GM18520 (cell line): ENCODE results near the gene ITGA1.
A peak's percentile ranks its signal among the peaks of the same experiment; 100 is the strongest.
"Not testable (repeated sequence)": the region's sequence is repeated elsewhere in the genome, so short reads cannot be mapped to it uniquely, and the experiment has no call there.

Experiments
- ATAC-seq: cut with Tn5 transposase; IDR thresholded peaks from one replicate; pipeline ENCODE4 v1.9.1; 2021; ENCODE audit not compliant: unreplicated experiment

Gene ITGA1

DNA sequence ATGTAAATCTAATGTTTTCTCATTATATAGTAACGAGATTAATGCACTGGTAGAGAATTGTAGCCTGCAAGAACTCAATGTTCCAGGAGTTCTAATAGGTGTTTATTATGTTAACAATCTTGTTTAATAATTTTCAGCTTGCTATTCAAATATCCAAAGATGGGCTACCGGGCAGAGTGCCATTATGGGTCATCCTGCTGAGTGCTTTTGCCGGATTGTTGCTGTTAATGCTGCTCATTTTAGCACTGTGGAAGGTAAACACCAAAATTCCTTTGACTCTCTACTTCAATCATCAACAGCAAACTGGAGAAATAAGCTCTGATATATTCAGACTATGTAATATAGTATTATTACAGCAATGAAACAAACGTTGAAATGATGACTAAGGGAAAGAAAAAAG, 159.5 kb downstream of the ITGA1 start:
- ATAC-seq = no peak

DNA sequence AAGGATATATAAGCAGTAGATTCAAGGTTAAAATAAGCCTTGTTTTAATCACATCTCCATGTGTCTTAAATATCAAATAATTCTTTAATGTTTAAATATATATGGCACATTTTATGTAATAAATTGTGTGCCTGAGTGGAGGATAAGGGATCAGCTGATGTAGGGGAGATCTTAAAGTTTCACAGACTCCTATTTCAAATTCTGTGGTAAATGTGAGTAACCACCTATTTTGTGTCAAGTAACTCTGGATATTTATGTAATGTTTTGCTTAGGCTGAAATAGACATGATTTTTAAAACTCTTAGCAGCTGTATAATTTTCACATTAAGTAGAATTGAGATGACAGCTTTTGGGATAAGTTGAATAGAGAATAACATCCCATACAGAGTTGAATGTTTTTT, 160.1 kb downstream of the ITGA1 start:
- ATAC-seq = no peak

DNA sequence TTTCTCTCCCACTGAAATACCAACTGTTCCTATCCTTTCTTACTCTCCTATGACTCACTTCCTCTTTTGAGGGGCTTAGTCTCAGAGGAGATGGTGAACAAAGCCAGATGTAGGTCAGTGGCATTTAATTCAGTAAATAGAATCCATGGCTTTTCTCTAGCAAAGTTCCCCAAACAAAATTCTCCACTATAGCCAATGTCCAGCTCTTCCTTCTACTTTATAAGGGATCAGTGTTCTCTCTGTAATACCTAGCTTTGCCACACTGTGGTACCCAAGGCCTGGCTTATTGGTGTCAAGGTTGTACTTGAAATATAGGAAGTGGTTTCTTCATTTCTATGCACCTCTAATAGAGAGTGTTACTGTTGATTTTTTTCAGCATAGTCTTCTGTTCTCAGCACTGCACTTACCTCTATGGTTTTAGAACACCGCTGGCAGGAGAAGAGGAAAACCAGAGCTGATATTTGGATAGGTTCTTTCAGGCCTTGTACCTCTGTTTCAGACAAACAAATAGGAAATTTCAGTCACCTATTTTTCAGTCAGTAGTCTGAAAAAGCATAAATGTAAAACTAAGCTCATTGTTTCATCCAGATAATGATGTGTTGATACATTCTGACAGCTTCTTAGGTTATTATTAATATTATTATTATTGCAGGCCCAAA, 160.8 kb downstream of the ITGA1 start:
- peak; percentile 98 for ATAC-seq

DNA sequence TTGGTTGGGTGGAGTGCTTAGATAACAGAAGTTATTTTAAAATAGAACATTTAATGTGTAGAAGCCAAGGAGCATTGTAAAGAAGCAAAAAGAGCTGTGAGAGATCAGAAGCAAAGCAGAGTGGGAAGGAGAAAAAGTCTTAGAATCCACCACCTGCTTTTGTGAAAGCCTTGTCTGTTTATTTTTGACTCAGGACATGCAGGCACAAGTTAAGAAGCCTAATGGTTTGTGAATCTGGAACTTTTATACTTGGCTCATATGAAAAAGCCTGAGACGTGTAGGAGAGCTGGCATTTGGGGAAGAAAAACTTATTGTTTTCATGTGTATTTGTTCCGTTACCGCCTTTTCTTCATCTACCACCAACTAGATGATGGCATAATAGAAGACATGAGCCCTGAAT, 163.0 kb downstream of the ITGA1 start:
- no peak for ATAC-seq

DNA sequence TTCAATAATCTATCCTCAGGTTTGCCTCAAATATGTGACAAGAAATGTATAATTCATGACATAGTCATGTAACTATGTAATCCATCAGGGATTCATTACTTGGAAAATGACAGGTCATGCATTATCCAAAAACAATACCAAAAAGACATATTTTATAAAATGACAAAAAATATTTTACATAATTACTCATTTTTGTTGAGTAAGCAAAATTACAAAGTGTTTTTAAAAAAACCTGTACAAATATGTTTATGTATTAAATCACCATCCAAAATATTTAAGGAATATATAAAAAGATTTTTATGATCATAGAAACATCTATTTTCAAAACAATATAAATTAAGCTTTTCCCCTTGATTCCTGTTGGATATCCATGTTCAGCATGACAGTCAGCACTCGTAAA, 164.8 kb downstream of the ITGA1 start:
- ATAC-seq = no peak

DNA sequence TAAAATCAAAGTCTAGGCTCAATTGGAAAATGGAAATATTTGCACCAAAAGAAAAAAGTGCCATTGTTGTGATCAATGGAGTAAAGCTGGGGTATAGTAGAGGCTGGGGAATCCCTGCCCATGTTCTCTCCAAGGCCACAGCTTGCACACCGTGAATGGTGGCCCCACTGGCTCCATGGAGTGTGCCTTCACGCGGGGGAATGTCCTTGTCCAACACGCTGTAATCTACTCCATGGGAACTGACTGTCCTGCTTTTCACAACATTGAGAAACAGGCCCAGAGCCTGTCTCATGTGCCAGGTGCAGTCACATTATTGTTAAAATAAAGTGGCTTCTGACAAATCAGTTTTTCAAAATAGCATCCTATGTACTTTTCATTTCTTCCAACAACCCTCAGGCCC, 168.3 kb downstream of the ITGA1 start:
- ATAC-seq = no peak

DNA sequence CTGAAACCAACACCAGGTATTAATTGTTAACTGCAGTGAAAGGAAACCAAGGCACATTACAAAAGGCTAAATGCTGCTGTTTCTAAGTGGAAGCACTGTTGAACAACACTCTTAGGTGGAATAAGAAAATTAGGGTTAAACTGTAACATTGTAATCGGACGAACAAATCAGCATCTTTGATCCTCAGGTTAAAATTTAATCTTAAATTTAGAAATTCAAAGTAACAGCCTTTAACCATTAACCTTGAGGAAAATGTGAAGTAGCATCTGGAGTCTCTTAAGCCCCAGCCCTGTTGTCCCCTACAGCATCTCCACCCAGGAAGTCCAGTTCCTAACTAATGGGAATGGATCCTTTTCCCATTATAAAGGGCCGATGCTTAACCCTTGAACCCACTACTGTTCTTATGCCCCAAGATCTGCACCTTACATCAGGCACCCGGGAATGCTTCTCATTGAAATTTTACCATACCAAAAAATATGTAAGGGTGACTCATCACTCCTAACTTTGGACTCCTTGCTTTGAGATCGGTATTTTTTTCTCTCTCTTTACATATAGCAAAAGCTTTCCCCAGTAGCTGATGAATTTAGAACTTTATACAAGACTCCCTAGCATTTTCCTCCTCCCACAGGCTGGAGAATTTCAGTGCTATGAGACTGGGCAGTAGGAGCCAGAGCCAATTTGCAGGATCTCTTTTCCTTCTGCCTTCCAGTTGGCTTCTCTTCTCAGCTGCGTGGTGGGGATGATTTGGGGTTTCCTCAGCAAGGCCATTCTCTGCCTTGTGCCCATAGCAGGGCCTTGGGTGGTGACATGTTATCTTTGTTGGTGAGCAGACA, 169.4 kb downstream of the ITGA1 start:
- ATAC-seq = no peak

DNA sequence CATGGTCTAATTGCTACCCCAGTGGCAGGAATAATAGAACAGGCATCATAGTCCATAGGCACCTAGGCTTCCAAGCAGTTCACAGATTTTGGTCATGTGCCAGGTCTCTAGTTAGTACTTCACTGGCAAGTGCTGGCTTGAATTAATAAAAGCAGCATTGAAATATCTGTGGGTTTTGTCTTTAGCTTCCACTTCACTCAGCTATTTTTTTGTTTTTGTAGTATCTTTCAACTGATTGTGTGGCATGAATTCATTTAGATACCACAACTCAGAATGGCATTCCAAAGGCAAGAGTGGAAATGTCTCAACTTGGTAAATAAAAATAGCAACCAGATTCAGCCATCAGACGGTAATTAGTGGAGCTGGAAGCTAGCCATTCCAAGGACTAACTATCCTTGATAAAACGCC, 173.6 kb downstream of the ITGA1 start:
- no peak for ATAC-seq

DNA sequence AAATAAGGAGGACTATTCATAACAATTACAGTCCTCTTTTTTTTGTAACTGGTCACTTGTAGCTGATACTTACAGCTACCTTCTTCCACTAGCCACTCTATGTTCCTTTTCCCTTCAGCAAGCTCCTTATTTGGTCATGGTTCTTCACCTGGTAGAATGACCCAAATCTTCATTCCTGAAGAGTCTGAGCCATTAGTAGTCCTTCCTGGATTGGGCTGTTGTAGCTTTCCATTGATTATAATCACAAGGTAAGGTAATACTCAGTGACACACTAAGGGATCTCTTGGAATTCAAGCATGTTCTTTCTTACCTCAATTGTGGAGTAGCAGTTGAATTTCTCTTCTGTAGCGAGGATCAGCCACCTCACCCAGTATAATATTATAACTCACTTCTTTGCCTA, 175.9 kb downstream of the ITGA1 start:
- ATAC-seq = no peak

DNA sequence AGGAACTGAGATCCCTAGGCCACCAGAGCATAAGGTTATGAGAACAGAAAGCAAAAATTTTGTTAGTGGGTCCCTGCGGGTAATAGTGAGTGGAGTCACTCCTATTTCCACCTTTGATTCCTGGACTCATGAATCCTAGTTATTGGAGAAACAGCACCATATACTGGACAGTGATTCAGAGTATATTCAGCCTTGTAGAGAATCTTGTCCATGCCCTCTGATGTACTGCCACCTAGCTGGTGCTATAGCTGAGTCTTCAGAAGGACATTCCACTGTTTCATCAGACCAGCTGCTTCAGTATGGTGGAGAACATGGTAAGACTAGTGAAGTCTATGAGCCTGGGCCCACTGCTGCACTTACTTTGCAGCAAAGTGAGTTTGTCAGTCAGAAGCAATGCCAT, 176.4 kb downstream of the ITGA1 start:
- ATAC-seq = no peak

DNA sequence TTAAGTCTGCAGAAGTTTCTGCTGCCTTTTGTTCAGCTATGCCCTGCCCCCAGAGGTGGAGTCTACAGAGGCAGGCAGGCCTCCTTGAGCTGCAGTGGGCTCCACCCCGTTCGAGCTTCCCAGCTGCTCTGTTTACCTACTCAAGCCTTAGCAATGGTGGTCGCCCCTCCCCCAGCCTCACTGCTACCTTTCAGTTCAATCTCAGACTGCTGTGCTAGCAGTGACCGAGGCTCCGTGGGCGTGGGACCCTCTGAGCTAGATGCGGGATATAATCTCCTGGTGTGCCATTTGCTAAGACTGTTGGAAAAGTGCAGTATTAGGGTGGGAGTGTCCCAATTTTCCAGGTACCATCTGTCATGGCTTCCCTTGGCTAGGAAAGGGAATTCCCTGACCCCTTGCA, 188.4 kb downstream of the ITGA1 start:
- not testable (repeated sequence) for ATAC-seq

DNA sequence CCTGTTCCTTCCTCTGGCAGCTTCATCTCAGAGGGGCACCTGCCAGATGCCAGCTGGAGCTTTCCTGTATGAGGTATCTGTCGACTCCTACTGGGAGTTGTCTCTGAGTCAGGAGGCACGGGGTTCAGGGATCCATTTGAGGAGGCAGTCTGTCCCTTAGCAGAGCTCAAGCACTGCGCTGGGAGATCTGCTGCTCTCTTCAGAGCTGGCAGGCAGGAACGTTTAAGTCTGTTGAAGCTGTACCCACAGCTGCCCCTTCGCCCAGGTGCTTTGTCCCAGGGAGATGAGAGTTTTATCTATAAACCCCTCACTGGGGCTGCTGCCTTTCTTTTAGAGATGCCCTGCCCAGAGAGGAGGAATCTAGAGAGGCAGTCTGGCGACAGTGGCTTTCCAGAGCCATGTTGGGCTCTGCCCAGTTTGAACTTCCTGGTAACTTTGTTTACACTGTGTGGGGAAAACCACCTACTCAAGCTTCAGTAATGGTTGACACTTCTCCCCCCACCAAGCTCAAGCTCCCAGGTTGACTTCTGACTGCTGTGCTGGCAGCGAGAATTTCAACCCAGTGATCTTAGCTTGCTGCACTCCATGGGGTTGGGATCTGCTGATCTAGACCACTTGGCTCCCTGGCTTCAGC, 189.7 kb downstream of the ITGA1 start:
- ATAC-seq = no peak

DNA sequence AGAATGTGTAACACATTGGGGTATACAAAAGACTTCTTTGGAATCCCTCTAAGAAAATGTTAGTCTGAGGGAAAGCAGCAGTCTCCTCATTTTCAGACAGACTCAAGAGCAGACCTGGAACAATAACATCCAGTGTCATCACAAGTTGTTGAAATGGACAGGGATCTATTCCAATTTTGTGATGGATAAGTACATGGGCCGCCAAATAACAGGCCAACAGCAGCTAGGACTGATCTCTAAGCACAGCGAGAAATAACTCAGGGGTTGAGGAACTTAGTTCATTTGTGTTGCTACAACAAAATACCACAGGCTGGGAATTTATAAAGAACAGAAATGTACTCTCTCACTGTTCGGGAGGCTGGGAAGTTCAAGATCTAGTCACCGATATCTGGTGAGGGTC, 193.8 kb downstream of the ITGA1 start:
- ATAC-seq = no peak

DNA sequence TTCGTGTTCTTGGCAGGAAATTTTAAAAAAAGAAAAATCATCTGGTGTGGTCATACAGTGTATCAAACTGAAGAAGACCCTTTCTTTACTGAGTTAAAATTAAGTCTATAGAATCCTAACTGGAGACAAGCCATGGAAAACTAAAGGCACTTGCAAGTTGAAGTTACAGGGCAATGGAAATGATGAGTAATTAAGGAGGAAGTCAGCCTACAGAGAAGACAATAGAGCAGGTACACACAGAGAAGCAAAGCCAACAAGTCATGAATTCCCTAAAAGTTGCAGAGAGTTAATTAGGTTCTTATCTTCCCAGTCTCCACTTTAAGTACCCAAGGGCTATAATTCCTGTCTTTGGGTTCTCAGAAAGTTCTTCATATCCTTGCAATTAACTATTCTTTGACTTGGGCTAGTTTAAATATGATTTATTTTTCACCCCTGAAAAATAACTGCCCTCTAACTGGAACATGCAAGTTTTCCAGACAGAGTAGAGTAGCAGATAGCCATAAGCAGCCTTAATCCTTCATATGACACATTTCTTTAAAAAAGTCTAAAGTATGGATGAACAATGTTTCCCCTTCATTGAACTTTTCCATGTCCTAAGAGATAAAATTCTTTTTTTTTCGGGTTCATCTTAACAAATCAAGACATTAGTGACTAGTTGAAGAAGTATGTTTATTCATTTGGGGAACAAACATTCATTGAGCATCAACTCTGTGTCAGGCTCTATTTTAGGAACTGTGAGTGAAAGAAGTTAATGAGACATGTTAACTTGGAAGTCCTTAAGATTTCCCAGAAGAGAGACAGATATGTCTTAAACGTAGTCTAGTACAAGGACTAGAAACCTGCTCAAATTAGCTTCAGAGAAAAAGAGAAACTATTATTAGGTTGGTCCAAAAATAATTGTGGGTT, 196.3 kb downstream of the ITGA1 start:
- no peak for ATAC-seq

DNA sequence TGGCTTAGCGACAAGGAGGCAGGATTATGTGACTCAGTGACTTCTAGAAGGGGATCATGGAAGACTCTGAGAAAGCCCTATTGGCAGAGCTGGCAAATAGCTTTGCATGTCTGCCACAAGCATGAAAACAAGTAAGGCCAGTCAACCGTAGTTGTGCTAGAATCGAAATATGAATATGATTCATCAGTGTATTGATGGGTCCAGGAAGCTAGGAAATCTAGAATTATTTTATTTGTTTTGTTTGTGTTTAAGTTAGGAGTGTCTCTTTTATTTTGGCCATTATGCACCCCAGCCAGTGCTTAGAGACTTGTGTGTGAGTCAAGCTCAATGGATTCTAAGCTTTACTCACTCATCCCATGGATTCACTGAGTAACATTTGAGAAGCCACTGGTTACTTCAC, 197.6 kb downstream of the ITGA1 start:
- ATAC-seq = peak; percentile 42

DNA sequence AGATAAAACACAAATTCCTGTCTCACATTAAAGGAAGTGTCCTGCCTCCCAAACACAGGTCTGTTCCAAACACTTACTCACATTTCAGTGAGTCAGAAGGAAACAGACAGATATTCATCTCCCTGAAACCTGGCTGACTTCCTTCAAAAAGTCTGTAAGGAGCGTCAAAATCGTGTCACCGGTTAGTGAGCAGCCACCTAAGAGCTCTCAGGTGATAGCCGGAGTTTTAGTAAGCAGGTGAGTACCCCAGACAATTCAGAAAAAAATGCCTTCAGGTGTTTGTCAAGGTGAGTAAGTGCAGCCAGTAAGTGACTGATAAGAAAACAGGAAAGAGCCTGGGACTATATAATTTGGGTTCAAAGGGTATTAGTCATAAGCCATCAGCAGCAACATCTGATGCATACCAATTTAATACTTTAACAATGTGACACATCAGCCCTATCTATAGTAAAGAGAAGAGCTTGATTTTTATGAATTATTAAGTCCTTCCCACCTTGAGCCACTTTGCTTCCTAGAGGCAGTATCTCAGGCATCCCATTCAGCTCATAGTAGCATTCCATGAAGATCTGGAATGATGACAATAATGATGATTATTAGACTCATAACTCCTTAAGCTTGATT, 200.1 kb downstream of the ITGA1 start:
- ATAC-seq = no peak

DNA sequence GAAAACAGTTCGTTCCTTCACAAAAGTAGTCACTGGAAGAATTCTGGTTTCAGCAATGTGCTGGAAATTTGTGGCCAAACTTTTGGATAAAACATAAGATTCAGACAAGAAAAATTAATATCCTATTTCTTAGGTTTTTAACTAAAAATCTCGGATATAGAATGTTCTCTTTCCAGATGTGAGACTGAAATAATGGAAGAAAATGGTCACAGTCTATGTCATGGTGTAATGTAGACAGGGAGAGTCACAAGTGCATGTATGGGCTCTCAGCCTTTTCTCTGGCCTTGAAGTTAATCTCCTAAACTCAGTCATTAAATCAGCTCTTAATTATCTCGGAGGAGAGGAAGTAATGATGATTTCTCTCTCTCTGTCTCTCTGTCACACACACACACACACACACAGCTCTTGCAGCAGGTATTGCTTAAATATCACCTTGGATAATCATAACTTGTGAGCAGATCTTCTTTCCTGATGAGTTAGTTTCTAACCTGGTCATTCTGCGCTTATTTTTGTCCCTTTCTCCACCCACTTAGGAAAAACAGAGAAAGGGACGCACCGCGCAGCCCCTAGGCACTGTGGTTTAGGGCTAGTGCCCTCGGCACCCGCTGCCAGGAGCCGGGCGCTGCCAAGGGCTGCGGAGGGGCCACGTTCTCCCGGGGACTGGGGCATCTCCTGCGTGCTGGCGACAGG, 200.8 kb downstream of the ITGA1 start:
- no peak for ATAC-seq

DNA sequence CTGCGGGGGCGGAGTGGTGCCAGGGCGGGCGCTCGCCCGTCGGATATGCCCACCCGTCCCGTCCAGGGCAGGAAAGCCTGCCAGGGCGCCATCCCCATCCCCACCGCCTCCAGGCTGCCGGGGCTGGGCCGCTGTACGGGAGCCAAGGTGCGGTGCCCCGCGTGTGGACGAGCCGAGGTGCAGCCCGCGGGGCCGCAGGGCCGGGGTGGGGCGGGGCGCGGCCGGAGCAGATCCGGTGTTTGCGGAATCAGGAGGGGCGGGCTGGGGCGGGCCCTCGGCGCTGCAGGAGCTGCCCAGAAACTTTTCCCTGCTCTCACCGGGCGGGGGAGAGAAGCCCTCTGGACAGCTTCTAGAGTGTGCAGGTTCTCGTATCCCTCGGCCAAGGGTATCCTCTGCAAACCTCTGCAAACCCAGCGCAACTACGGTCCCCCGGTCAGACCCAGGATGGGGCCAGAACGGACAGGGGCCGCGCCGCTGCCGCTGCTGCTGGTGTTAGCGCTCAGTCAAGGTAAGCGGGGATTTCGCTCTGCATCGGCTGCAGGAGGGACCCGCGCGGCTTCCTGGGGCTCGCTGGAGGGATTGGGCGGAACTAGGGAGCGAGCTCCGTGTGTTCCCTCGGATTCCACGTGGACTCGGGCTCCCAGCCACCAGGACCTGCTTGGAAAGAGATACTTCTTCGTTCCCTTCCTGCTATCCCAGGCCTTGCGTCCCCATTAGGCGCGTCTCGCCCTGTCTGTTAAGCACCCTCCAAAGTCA, 201.5 kb downstream of the ITGA1 start, which contains the start of gene ITGA2:
Gene ITGA2 (plus strand): TSS at position 328 of the 756 bp plus-strand sequence. CDS start 117 bp downstream, at position 445.
- ATAC-seq = no peak
